IPS DF 6.9 (cell line): ENCODE results near the gene LIM2.

Experiments used
- DNase-seq: peaks from one replicate; pipeline ENCODE4 v3.0.0-alpha.2; 2013; ENCODE audit warnings: low read depth, low spot score
- H3K27ac ChIP-seq: one replicate; pipeline ENCODE4 v1.5.1; 2013; ENCODE audit warnings: low read length, control low read depth
- H3K27me3 ChIP-seq: 2 replicates; pipeline ENCODE4 v1.6.1; 2013; ENCODE audit warnings: mild to moderate bottlenecking, low read length; ENCODE audit not compliant: control insufficient read depth, insufficient read depth
- H3K36me3 ChIP-seq: 2 replicates; pipeline ENCODE4 v1.6.1; 2013; ENCODE audit warnings: low read length; ENCODE audit not compliant: control insufficient read depth, insufficient read depth
- H3K4me1 ChIP-seq: 2 replicates; pipeline ENCODE4 v1.6.1; 2013; ENCODE audit warnings: low read length; ENCODE audit not compliant: control insufficient read depth, insufficient read depth
- H3K4me3 ChIP-seq: 2 replicates; pipeline ENCODE4 v1.5.1; 2013; ENCODE audit warnings: mild to moderate bottlenecking, low read length
- H3K9me3 ChIP-seq: 2 replicates; pipeline ENCODE4 v1.6.1; 2013; ENCODE audit warnings: low read length, inconsistent platforms; ENCODE audit not compliant: control insufficient read depth, insufficient read depth
- WGBS: extraction: QIAGEN DNeasy Blood & Tissue Kit; methylation state at CpG from one replicate; pipeline ENCODE4 v1.1.7; 2013; ENCODE audit warnings: mixed read lengths, missing lambda C conversion rate; ENCODE audit not compliant: insufficient read length, insufficient coverage; 5-methylcytosine and 5-hydroxymethylcytosine counted together

The LIM2 gene

DNA sequence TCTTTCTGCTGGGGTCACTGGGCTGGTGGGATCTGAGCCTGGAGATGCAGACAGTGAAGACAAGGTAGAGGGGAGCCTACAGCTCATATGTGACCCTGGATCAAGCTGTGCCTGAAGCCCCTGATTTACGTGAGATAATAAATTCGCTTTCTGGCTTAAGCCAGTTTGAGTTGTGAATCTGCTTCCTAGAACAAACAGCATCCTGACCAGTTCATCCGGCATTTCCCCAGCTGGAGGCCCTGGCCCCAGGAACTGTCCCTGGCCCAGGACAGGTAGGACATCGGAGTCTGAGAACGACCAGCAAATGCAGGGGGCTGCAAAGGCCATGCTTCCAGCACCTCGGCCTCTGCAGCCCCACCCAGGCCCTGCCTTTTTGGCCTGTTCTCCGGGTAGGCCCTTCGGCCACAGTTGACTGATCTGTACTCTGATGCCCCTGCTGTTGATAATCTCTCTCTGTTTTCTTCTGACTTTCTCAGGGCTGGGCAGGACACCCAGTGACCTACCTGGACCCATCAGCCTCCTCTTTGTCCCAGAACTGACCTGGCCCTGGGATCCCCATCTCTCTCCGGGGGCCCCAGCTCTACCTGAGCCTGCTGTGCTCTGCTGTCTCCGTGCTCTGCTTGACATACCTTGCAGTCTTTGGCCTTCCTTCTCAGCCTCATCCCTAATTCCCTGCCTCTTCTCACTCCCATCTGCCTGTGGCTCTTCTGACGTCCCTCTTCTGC, 36.3 kb downstream of the LIM2 start:
- H3K9me3 ChIP-seq = no peaks in the 10 kb centered on the region
- H3K4me3 ChIP-seq = no peak overlapping the region
- no CpG with 5 or more reads among the region's 11 CpGs for WGBS
- H3K27me3 ChIP-seq = no peaks in the 10 kb centered on the region
- peaks cover 3% of the 10 kb centered on the region; the same call in 1 of the 2 replicates for H3K36me3 ChIP-seq
- H3K4me1 ChIP-seq = peaks cover 4% of the 10 kb centered on the region; the same call in 1 of the 2 replicates
- DNase-seq = no peak
- H3K27ac ChIP-seq = no peak overlapping the region

DNA sequence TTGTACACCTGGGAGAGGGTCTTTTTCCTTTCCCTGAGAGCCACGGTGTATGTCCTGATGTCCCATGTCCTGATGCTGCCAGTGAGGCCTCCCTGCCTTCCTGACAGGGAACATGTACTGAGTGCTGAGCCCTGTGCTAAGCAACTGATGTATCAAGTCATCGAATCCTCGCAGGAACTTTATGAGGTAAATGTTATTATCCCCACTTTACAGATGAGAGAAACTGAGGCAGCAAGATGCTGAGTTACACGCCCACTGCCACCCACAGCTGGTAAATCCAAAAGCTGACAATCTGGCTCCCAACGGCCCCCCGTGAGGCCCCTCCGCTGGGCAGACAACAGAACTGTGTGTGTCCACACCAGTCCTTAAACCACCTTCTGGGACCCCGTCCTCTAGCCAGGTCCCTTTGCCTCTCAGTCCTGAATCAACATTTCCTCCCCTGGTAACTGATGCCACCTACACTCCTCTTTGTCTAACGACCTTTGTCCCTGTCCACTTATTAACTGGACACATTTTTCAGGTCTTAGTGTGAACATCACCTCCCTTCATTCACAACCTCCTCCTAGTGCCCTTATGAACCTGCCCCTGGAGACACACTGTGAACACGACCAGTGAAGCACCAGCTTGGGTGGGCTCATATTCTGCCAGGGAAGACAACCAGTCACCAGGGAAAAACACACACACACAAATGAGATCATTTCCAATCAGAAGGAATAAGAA, 40.4 kb downstream of the LIM2 start:
- Histone ChIP-seq H3K9me3 (no peaks in the 10 kb centered on the region), H3K36me3 (peaks cover 3% of the 10 kb centered on the region; the same call in 1 of the 2 replicates), H3K27ac (no peak overlapping the region), H3K4me1 (peaks cover 2% of the 10 kb centered on the region; the same call in 1 of the 2 replicates), H3K27me3 (no peaks in the 10 kb centered on the region), H3K4me3 (no peak overlapping the region)
- no CpG with 5 or more reads among the region's 10 CpGs for WGBS
- no peak for DNase-seq

DNA sequence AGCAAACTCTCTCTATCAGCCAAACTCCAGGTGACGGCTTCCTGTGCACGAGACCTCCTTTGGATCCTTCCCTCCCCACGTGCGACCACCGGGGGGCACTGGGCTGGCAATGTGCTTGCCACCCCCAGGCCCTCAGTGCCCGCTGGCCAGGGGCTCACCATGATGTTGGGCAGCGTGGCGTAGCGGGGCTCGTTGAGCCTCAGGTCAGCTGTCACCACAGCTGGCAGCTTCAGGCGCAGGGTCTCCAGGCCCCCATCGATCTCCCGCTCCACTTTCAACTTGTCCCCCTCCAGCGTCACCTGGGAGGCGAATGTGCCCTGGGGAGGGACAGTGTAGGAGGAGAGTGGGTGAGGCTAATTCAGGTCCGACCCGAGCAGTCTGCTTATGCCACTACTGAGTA, 41.0 kb downstream of the LIM2 start:
- Histone ChIP-seq H3K27me3 (no peaks in the 10 kb centered on the region), H3K4me3 (no peak overlapping the region), H3K27ac (no peak overlapping the region), H3K36me3 (peaks cover 3% of the 10 kb centered on the region; the same call in 1 of the 2 replicates), H3K9me3 (no peaks in the 10 kb centered on the region), H3K4me1 (peaks cover 8% of the 10 kb centered on the region)
- no CpG with 5 or more reads among the region's 17 CpGs for WGBS
- no peak for DNase-seq

- Histone ChIP-seq H3K4me1 (peaks cover 8% of the 10 kb centered on the region), H3K27ac (no peak overlapping the region), H3K4me3 (no peak overlapping the region), H3K9me3 (no peaks in the 10 kb centered on the region), H3K36me3 (no peaks in the 10 kb centered on the region), H3K27me3 (no peaks in the 10 kb centered on the region; the same call in 1 of the 2 replicates)
- DNase-seq = no peak
- no CpG with 5 or more reads among the region's 9 CpGs for WGBS
Measured at GRCh38 chr19:51345076-51345620, 42.6 kb downstream of the LIM2 start.

- Histone ChIP-seq H3K36me3 (no peaks in the 10 kb centered on the region), H3K9me3 (no peaks in the 10 kb centered on the region), H3K4me1 (peaks cover 8% of the 10 kb centered on the region), H3K27me3 (no peaks in the 10 kb centered on the region; the same call in 1 of the 2 replicates), H3K27ac (no peak overlapping the region), H3K4me3 (no peak overlapping the region)
- no CpG with 5 or more reads among the region's 9 CpGs for WGBS
- no peak for DNase-seq
Measured at GRCh38 chr19:51342631-51343569, 44.9 kb downstream of the LIM2 start.

DNA sequence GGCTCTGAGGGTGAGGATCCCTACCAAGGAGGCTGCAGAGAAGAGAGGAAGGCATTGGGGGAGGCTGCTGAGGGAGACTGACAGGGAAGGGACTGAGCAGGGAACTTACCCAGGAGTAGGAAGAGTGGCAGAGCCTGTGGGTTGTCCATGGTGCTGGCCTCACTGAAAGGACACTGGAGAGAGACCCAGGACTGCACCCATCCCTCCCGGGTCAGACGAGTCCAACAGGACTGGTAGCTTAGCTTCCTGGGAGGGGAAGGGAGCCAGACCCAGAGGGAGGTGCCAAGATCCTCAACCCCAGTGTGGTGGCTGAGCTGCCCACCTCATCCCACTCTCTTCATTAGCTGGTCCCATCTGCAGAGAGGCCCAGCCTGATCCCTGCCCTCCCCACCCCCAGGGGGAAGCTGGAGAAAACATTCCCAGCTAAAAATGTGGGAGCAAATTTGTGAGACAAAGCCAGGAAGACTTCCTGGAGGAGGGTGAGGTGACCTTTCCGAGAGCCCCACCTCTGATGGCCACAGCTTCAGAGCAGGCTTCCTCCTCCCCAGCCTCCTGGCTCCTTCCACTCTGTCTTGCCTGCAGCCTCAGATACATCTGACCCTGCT, 45.7 kb downstream of the LIM2 start, which contains the start of gene VSIG10L:
TSS of gene VSIG10L (minus strand) at position 164 of the 605 bp plus-strand sequence. CDS start at position 149, 15 bp downstream.
- no CpG with 5 or more reads among the region's 3 CpGs for WGBS
- no peak within 1 kb of the TSS for H3K4me3 ChIP-seq

DNA sequence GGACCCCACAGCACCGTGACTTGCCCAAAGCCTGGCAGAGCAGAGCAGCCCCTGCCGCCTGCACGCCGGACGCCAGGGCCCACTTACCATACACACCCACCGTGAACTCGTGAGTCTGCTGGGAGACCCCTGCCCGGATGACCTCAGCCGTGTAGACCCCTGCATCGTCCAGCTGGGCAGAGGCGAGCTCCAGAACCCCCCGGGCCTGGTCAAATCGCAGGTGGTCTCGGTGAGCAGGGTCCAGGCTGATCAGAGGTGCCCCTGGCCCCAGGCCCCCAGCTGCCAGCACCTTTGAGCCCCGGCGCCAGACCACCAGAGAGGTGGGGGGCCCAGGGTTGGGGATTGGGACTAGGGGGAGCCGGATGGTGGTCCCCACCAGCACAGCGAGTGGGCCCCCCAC, 46.7 kb downstream of the LIM2 start:
- no peak overlapping the region for H3K27ac ChIP-seq

More for the DNA sequence above, 45.7 kb downstream of the LIM2 start, which contains the start of gene VSIG10L:
- Histone ChIP-seq H3K9me3 (no peaks in the 10 kb centered on the region), H3K4me1 (peaks cover 8% of the 10 kb centered on the region), H3K36me3 (no peaks in the 10 kb centered on the region), H3K27ac (no peak within 1 kb of the TSS), H3K27me3 (no peaks in the 10 kb centered on the region; the same call in 1 of the 2 replicates)
- DNase-seq = no peak

DNA sequence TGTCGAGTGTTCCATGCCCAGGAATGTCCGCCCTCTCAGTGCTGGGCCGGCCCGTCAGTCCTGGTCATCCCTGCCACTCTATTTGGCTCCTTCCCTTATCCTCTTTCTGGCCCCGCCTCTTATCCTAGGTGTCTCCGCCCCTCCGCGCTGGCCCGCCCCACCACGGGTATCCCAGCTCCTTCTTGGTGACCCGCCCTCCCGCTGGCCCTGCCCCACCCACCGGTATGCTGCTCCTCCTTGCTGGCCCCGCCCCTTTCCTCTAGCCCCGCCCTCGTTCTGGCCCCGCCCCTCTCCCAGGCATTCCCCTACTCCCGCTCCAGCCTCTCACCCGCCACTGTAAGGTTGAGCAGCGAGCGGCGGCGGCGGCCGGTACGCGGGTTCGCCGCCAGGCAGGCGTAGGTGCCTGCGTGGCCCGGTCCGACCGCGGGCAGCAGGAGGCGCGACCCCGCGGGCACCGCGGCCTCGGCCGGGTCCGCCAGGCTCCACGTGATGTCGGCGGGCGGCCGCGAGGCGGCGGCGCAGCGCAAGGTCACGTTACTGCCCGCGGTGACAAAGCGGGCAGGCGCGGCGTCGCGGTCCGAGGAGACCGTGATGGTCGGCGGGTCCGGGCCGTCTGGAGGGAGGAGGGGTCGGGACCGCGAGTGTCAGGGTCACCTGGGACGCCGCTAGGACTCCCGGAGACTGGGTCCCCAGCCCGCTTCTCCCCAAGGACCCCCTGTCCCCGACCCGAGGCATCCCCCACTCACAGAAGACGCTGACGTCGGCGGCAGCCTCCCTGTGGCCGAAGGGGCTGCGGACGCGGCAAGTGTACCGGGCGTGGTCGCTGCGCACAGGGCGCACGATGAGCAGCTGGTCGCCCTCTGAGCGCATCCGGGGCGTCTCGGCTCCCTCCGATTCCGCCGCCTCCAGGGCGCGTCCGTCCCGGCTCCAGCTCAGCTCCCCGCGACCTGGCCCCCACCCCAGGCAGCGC, 47.8 kb downstream of the LIM2 start:
- WGBS = no CpG with 5 or more reads among the region's 107 CpGs
- Histone ChIP-seq H3K36me3 (no peaks in the 10 kb centered on the region), H3K4me3 (peak overlapping the region; percentile 82; the same call in 1 of the 2 replicates), H3K27ac (no peak overlapping the region), H3K4me1 (peaks cover 8% of the 10 kb centered on the region), H3K27me3 (no peaks in the 10 kb centered on the region; the same call in 1 of the 2 replicates), H3K9me3 (no peaks in the 10 kb centered on the region)
- DNase-seq = no peak

More for the DNA sequence above, 46.7 kb downstream of the LIM2 start:
- H3K4me1 ChIP-seq = peaks cover 8% of the 10 kb centered on the region
- no peak overlapping the region for H3K4me3 ChIP-seq
- H3K27me3 ChIP-seq = no peaks in the 10 kb centered on the region; the same call in 1 of the 2 replicates
- WGBS = no CpG with 5 or more reads among the region's 18 CpGs
- no peaks in the 10 kb centered on the region for H3K9me3 ChIP-seq
- DNase-seq = no peak
- H3K36me3 ChIP-seq = no peaks in the 10 kb centered on the region

- no peaks in the 10 kb centered on the region for H3K36me3 ChIP-seq
- H3K4me1 ChIP-seq = peaks cover 8% of the 10 kb centered on the region
- H3K27me3 ChIP-seq = no peaks in the 10 kb centered on the region; the same call in 1 of the 2 replicates
- no CpG with 5 or more reads among the region's 10 CpGs for WGBS
- peak overlapping the region; percentile 82; the same call in 1 of the 2 replicates for H3K4me3 ChIP-seq
- no peak for DNase-seq
- H3K27ac ChIP-seq = no peak overlapping the region
- H3K9me3 ChIP-seq = no peaks in the 10 kb centered on the region
Measured at GRCh38 chr19:51339313-51339686, 48.5 kb downstream of the LIM2 start.
